SU-DHL-6 (cell line): ENCODE measurements around the gene CLDN25.

ENCODE experiments used
- CTCF ChIP-seq: fragments of 200-600 bp; sonication (generic); IDR thresholded peaks from one replicate; pipeline ENCODE4 v1.5.1; 2017; ENCODE audit warnings: antibody characterized with exemption, mild to moderate bottlenecking, low read length, moderate library complexity; ENCODE audit not compliant: insufficient read depth, poor library complexity, severe bottlenecking
- EZH2phosphoT487 ChIP-seq: fragments of 200-600 bp; sonication (generic), shearing (Covaris generic); conservative IDR thresholded peaks from 2 replicates; pipeline ENCODE4 v1.6.1; 2018; ENCODE audit warnings: mild to moderate bottlenecking, antibody characterized with exemption, low read length, moderate library complexity, mixed read lengths

DNA sequence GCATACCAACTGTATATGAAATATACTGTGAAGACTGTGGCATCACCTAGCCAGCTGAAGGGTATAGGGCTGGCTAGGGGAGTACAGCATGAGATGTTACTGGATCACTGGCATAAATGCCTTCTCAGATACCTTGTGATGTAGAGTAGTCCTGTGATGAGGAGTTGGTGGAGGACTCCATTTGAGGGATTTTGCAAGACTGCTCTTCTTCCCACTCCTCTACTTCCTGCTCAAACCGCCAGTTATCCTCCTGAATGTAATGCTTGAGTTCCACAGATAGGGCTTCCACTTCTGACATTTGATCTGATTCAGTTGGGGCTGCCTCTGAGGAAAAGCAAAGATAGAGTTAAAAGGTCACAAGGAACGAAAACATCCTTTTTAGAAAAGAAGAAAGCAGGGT lies 29.3 kb downstream of the CLDN25 start:
- TF ChIP-seq CTCF (no peak), EZH2phosphoT487 (no peak)
